K562 (cell line): ENCODE data around the gene ACTR3C. TPM values are rescaled to one million over a fixed set of nuclear protein-coding genes. Genes with fewer than 3 reads are reported as not detected.

Experiments used
- ARHGAP35 ChIP-seq: fragments of 450-650 bp; IDR thresholded peaks from 2 replicates; pipeline ENCODE4 v1.6.1; 2018; ENCODE audit not compliant: partially characterized antibody
- CREM ChIP-seq: IDR thresholded peaks from 2 replicates; pipeline ENCODE4 v1.6.1; 2014; ENCODE audit warnings: antibody characterized with exemption, low read depth
- DPF2 ChIP-seq: fragments of 450-650 bp; IDR thresholded peaks from 2 replicates; pipeline ENCODE4 v1.6.1; 2016
- E2F1 ChIP-seq: sonication (generic); formaldehyde crosslinking; IDR thresholded peaks from 2 replicates; pipeline ENCODE4 v1.8.1; 2023; ENCODE audit warnings: mild to moderate bottlenecking, missing genetic modification reagents, moderate library complexity
- ELF2 ChIP-seq: fragments of 250-450 bp; sonication (Bioruptor Pico); IDR thresholded peaks from 2 replicates; pipeline ENCODE4 v1.5.0; 2021; ENCODE audit warnings: mild to moderate bottlenecking
- FUS ChIP-seq: fragments of 200-400 bp; formaldehyde crosslinking; optimal IDR thresholded peaks from 2 replicates; pipeline ENCODE3; 2017; ENCODE audit warnings: low read depth, low read length
- HES1 ChIP-seq: fragments of 450-650 bp; IDR thresholded peaks from 2 replicates; pipeline ENCODE4 v1.6.1; 2016; ENCODE audit warnings: low read depth, mild to moderate bottlenecking, moderate library complexity
- MAFK ChIP-seq: IDR thresholded peaks from 2 replicates; pipeline ENCODE4 v1.6.1; 2011; ENCODE audit warnings: low read length, improper control_type of control experiment
- NFRKB ChIP-seq: fragments of 450-650 bp; IDR thresholded peaks from 2 replicates; pipeline ENCODE4 v1.6.1; 2016; ENCODE audit warnings: low read depth
- NRF1 ChIP-seq, 2 experiments: fragments of 450-650 bp; IDR thresholded peaks in 1 of 2; conservative IDR thresholded peaks in 1 of 2; 2 replicates each; pipeline ENCODE4 v1.6.1; 2014; ENCODE audit warnings: mild to moderate bottlenecking in 2 of 2
- PML ChIP-seq: IDR thresholded peaks from 2 replicates; pipeline ENCODE4 v1.6.1; 2012; ENCODE audit warnings: low read length, inconsistent platforms
- SMARCA4 ChIP-seq: fragments of 450-650 bp; IDR thresholded peaks from 2 replicates; pipeline ENCODE4 v1.6.1; 2016
- SRSF3 ChIP-seq: fragments of 200-400 bp; formaldehyde crosslinking; IDR thresholded peaks from 2 replicates; pipeline ENCODE4 v1.6.1; 2016; ENCODE audit warnings: mild to moderate bottlenecking, low read length, moderate library complexity; ENCODE audit not compliant: insufficient read depth
- SUPT5H ChIP-seq: fragments of 450-650 bp; IDR thresholded peaks from 2 replicates; pipeline ENCODE4 v1.6.1; 2016
- TGIF2 ChIP-seq: sonication (generic); formaldehyde crosslinking; IDR thresholded peaks from 2 replicates; pipeline ENCODE4 v1.8.1; 2022; ENCODE audit warnings: mild to moderate bottlenecking, missing genetic modification reagents, moderate library complexity
- THRAP3 ChIP-seq: fragments of 450-650 bp; IDR thresholded peaks from 2 replicates; pipeline ENCODE4 v1.6.1; 2016; ENCODE audit warnings: mild to moderate bottlenecking, inconsistent platforms, borderline replicate concordance
- UBTF ChIP-seq, 2 experiments: IDR thresholded peaks; 2 replicates each; pipeline ENCODE4 v1.6.1; 2012; ENCODE audit warnings: improper control_type of control experiment in 2 of 2, low read depth in 2 of 2, low read length in 2 of 2, borderline replicate concordance in 1 of 2
- ZBTB17 ChIP-seq: fragments of 450-650 bp; formaldehyde crosslinking; IDR thresholded peaks from 2 replicates; pipeline ENCODE4 v1.4.0; 2020; ENCODE audit warnings: mild to moderate bottlenecking
- ZBTB2 ChIP-seq: fragments of 450-650 bp; IDR thresholded peaks from 2 replicates; pipeline ENCODE4 v1.6.1; 2016; ENCODE audit warnings: antibody characterized with exemption
- ZNF232 ChIP-seq: sonication (generic); formaldehyde crosslinking; IDR thresholded peaks from 2 replicates; pipeline ENCODE4 v1.8.0; 2022; ENCODE audit warnings: mild to moderate bottlenecking, missing genetic modification reagents
- ZNF740 ChIP-seq, 3 experiments: fragments of 200-800 bp in 1 of 3; sonication (Bioruptor generic) in 1 of 3; sonication (generic) in 1 of 3; formaldehyde crosslinking in 1 of 3; IDR thresholded peaks; 2 replicates each; pipeline versions ENCODE4 v1.6.1 to v1.8.0; 2016 to 2022; ENCODE audit warnings: mild to moderate bottlenecking in 2 of 3, missing compliant biosample characterization in 2 of 3, missing genetic modification characterization in 2 of 3, missing genetic modification reagents in 1 of 3
- polyA plus RNA-seq, 8 experiments: library from polyadenylated mRNA; depleted of rRNA in 4 of 8; stranded (reverse) in 5 of 8; unstranded in 3 of 8; fragments of >200 nt; fragmentation: Nextera tagmentation in 2 of 8; fragmentation: Illumina TruSeq in 1 of 8; extraction: Ambion mirVana in 2 of 8; extraction: Trizol in 1 of 8; gene quantifications; 2 replicates each; pipeline versions ENCODE4 v1.2.1 to v1.2.3, GENCODE V29; 2011 to 2014; ENCODE audit warnings: inconsistent platforms in 1 of 8, missing spikeins in 1 of 8
- total RNA-seq, 7 experiments: library from RNA; depleted of rRNA in 6 of 7; stranded (reverse); fragments of >200 nt in 6 of 7; fragmentation: Illumina TruSeq in 2 of 7; extraction: Trizol in 2 of 7; gene quantifications; 2 replicates each; pipeline versions ENCODE4 v1.2.1 to v1.2.3, GENCODE V29; 2011 to 2021; ENCODE audit warnings: low replicate concordance in 1 of 7

ACTR3C gene
- total and polyA plus RNA-seq, 9 of the 15 experiments (the other 6 are each of a cell fraction or from before 2014, with no cell fraction given): 9.0 to 35.4 (median 13.3) TPM

- TF ChIP-seq HES1 (0 out of 2 replicates have a peak, but pooled peaks have one; percentile 11), ARHGAP35 (no peak), TGIF2 (CRISPR knock-in tag) (0 out of 2 replicates have a peak, but pooled peaks have one; percentile 29), ZNF740 (CRISPR knock-in tag; IDR thresholded peaks at IDR 0.05) (peak; percentile 91), ZNF740 (tag; IDR thresholded peaks at IDR 0.05) (peak in 1 of 2 experiments; percentile 92; a peak in 2 of 4 replicates), ZNF232 (CRISPR knock-in tag) (peak; percentile 81), ZBTB2 (0 out of 2 replicates have a peak, but pooled peaks have one; percentile 39), THRAP3 (no peak), CREM (peak; percentile 68), FUS (peak; percentile 6), SUPT5H (peak; percentile 45; the same call in 1 of the 2 replicates), DPF2 (peak; percentile 70), NFRKB (peak; percentile 62; the same call in 1 of the 2 replicates), PML (peak; percentile 45), NRF1 (conservative IDR thresholded peaks at IDR 0.05 in 1 of 2, IDR thresholded peaks at IDR 0.05 in 1 of 2) (peak; percentile 85 to 88), E2F1 (CRISPR knock-in tag) (no peak; the same call in 1 of the 2 replicates), MAFK (no peak), SRSF3 (0 out of 2 replicates have a peak, but pooled peaks have one; percentile 64), ELF2 (peak; percentile 61; the same call in 1 of the 2 replicates), SMARCA4 (0 out of 2 replicates have a peak, but pooled peaks have one; percentile 52), ZBTB17 (CRISPR knock-in tag) (peak; percentile 62; the same call in 1 of the 2 replicates), UBTF (IDR thresholded peaks at IDR 0.05; ENCODE audit: borderline replicate concordance in 1 of 2, low read depth in 2 of 2, low read length in 2 of 2) (peak in 1 of 2 experiments; percentile 59; a peak in 1 of 4 replicates)
Measured at GRCh38 chr7:150368884-150369747, 45.8 kb upstream of the ACTR3C start (continued).
